Vagina (tissue), 2 donors: ENCODE results near the gene TLE2. TPM values are rescaled to one million over a fixed set of nuclear protein-coding genes. Genes with fewer than 3 reads are reported as not detected.

ENCODE experiments used
- DNase-seq, 2 donors: peaks; one replicate each; pipeline ENCODE4 v3.0.0-alpha.2; 2017; ENCODE audit errors: extremely low spot score in 2 of 2
- H3K27ac ChIP-seq: fragments of 200-600 bp; sonication (generic); one replicate; pipeline ENCODE4 v1.5.1; 2019
- H3K27me3 ChIP-seq: fragments of 200-600 bp; sonication (generic); one replicate; pipeline ENCODE4 v1.5.1; 2019
- H3K36me3 ChIP-seq, 2 donors: fragments of 200-600 bp; sonication (generic); one replicate each; pipeline ENCODE4 v1.5.1; 2017 to 2019
- H3K4me1 ChIP-seq: fragments of 200-600 bp; sonication (generic); one replicate; pipeline ENCODE4 v1.5.1; 2019
- H3K4me3 ChIP-seq, 2 donors: fragments of 200-600 bp; sonication (generic); 1 replicate in 1 of 2; 2 replicates in 1 of 2; pipeline ENCODE4 v1.5.1; 2016 to 2019
- H3K9me3 ChIP-seq: fragments of 200-600 bp; sonication (generic); one replicate; pipeline ENCODE4 v1.5.1; 2019
- POLR2A ChIP-seq, 2 donors: fragments of 450-650 bp; IDR thresholded peaks; one replicate each; pipeline ENCODE4 v1.6.1; 2017; ENCODE audit warnings: antibody characterized with exemption in 2 of 2, mild to moderate bottlenecking in 2 of 2, moderate library complexity in 2 of 2
- POLR2AphosphoS5 ChIP-seq, 2 donors: sonication (generic); formaldehyde crosslinking; IDR thresholded peaks; one replicate each; pipeline ENCODE4 v1.9.0; 2017; ENCODE audit warnings: antibody characterized with exemption in 2 of 2, mild to moderate bottlenecking in 2 of 2, low read depth in 1 of 2; ENCODE audit not compliant: insufficient read depth in 1 of 2
- intact Hi-C: fragments of 100-400 bp; cut with DNase I; formaldehyde crosslinking; loops from one replicate; pipeline ENCODE4 v1.15.1; 2023
- total RNA-seq: library from RNA; depleted of rRNA; stranded (reverse); fragments of >200 nt; gene quantifications from one replicate; pipeline ENCODE4 v1.2.3, GENCODE V29; 2016
- TF ChIP-seq, protein P1 (sequence below), 3 experiments: fragments of 450-650 bp in 2 of 3; fragments of 200-600 bp in 1 of 3; sonication (generic) in 1 of 3; IDR thresholded peaks; one replicate each; pipeline ENCODE4 v1.5.1; 2017 to 2019; ENCODE audit warnings: antibody characterized with exemption in 3 of 3, mild to moderate bottlenecking in 2 of 3, moderate library complexity in 2 of 3

The TLE2 gene
- total RNA-seq, 1 donor from 2014 or later: 28.2 TPM

DNA sequence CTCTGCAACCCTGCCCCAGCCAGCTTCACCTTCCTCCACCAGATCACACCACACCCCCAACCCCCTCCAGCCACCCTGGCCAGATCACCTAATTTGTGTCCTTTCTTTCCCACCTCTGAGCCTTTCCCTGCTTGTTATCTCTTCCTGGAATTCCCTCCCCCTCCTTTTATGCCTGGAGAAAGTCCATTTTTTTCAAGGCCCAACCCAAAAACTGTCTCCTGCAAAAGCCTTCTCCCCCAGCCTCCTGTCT, 5.3 kb upstream of the TLE2 start:
- Histone ChIP-seq H3K27me3 (no peaks in the 10 kb centered on the region), H3K9me3 (no peaks in the 10 kb centered on the region), H3K27ac (no peak overlapping the region), H3K4me1 (peaks cover 31% of the 10 kb centered on the region), H3K4me3 (no peak overlapping the region), H3K36me3 (no peaks in the 10 kb centered on the region)
- no peak for TF ChIP-seq POLR2AphosphoS5 (IDR thresholded peaks at IDR 0.05; ENCODE audit: insufficient read depth in 1 of 2, low read depth in 1 of 2)
- TF ChIP-seq POLR2A (IDR thresholded peaks at IDR 0.05): no peak
- TF ChIP-seq, protein P1, sequence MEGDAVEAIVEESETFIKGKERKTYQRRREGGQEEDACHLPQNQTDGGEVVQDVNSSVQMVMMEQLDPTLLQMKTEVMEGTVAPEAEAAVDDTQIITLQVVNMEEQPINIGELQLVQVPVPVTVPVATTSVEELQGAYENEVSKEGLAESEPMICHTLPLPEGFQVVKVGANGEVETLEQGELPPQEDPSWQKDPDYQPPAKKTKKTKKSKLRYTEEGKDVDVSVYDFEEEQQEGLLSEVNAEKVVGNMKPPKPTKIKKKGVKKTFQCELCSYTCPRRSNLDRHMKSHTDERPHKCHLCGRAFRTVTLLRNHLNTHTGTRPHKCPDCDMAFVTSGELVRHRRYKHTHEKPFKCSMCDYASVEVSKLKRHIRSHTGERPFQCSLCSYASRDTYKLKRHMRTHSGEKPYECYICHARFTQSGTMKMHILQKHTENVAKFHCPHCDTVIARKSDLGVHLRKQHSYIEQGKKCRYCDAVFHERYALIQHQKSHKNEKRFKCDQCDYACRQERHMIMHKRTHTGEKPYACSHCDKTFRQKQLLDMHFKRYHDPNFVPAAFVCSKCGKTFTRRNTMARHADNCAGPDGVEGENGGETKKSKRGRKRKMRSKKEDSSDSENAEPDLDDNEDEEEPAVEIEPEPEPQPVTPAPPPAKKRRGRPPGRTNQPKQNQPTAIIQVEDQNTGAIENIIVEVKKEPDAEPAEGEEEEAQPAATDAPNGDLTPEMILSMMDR (IDR thresholded peaks at IDR 0.05): no peak
- DNase-seq: no peak
- intact Hi-C loops: no loop called here

DNA sequence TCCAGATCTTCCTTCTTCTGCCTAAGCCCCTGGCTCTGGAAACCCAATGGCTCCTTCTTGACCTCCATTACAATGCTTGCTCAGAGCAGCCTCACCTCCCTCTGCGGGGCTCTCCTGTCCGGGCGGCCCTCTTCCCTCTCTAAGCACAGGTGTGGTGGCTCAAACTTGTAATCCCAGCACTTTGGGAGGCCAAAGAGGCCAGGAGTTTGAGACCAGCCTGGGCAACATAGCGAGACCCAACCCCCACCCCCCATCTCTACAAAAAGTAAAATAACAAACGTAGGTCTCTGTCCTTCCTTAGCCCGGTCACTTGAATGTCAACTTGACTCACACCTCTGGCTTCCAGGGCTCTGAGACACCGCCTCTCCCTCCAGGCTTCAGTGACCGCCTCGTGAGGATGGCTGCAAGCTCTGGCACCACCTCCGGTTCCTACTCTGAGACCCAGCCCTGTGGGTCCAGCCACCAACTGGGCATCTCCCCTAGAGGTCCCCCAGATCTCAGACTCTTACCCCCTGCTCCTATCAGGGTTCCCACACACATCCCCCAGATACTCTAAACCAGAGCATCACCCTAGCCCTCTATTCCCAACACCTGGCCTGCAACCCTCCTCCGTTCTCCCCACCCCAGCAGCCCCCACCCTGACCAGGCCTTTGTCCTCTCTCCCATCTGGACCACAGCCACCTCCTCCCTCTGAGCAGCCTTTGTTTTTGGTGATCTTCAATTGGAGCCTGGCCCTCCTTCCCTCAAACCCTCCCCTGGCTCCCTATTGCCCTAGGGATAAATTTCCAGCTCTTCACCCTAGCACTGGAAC, 4.7 kb upstream of the TLE2 start:
- H3K4me3 ChIP-seq: no peak overlapping the region
- TF ChIP-seq POLR2AphosphoS5 (IDR thresholded peaks at IDR 0.05; ENCODE audit: insufficient read depth in 1 of 2, low read depth in 1 of 2): no peak
- no peak for TF ChIP-seq POLR2A (IDR thresholded peaks at IDR 0.05)
- TF ChIP-seq, protein P1 (IDR thresholded peaks at IDR 0.05): no peak
- H3K27me3 ChIP-seq: no peaks in the 10 kb centered on the region
- no peaks in the 10 kb centered on the region for H3K36me3 ChIP-seq
- intact Hi-C loops: no loop called here
- no peaks in the 10 kb centered on the region for H3K9me3 ChIP-seq
- H3K27ac ChIP-seq: no peak overlapping the region
- H3K4me1 ChIP-seq: peaks cover 32% of the 10 kb centered on the region
- no peak for DNase-seq

DNA sequence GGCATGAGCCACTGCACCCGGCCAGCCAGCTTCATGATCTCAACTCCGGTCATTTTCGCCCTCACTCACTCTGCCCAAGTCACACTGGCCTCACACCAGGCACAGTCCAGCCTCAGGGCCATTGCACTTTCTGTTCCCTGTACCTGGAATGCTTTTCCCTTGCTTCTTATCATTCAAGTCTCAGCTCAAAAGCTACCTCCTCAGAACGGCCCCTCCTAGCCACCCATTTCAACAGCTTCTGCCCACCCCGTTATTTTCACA, 2.5 kb upstream of the TLE2 start:
- H3K36me3 ChIP-seq: no peaks in the 10 kb centered on the region
- intact Hi-C loops: no loop called here
- DNase-seq: no peak
- H3K27ac ChIP-seq: no peak overlapping the region
- TF ChIP-seq POLR2AphosphoS5 (IDR thresholded peaks at IDR 0.05; ENCODE audit: insufficient read depth in 1 of 2, low read depth in 1 of 2): no peak
- TF ChIP-seq, protein P1 (IDR thresholded peaks at IDR 0.05): no peak
- TF ChIP-seq POLR2A (IDR thresholded peaks at IDR 0.05): no peak
- H3K27me3 ChIP-seq: no peaks in the 10 kb centered on the region
- peaks cover 37% of the 10 kb centered on the region for H3K4me1 ChIP-seq
- H3K9me3 ChIP-seq: no peaks in the 10 kb centered on the region
- H3K4me3 ChIP-seq: no peak overlapping the region

DNA sequence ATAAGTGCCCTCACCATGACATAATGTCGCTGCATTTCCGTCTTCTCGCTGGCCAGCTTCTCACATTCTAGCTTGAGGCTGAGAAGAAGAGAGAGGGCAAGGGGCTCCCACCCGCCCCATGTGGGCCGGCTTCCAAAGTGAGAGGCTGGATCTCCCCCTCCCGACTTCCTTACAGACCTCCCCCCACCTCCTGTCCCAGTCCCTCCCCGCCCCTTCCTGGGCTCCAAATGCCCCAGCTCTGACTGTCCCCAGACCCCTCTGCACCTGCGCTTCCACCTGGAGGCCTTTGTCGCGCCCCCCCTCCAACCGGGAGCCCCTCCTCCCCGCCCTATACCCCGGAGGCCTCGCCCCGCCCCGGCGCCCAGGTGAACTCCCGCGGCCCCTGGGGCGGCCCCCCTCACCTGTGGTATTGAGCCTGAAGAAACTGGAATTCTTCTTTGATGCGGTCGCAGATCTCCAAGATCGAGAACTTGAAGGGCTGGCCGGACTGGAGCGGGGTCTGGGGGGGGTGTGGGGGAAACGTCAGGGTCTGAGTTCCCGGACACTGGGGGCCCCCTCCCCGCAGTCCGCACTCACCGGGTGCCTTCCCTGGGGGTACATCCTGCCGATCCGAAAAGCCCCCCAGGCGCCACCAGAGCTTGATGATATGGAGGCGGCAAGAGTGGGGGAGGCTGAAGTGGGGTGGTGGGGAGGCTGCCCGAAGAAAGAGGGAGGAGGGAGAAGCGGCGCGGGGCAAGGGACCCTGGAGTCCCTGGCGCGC, 595 bp downstream of the TLE2 start:
- TF ChIP-seq POLR2A (IDR thresholded peaks at IDR 0.05): no peak
- TF ChIP-seq, protein P1 (IDR thresholded peaks at IDR 0.05): no peak
- TF ChIP-seq POLR2AphosphoS5 (IDR thresholded peaks at IDR 0.05; ENCODE audit: insufficient read depth in 1 of 2, low read depth in 1 of 2): no peak
- peaks cover 19% of the 10 kb centered on the region for H3K4me1 ChIP-seq
- H3K27ac ChIP-seq: peak overlapping the region; percentile 55
- H3K27me3 ChIP-seq: no peaks in the 10 kb centered on the region
- no peaks in the 10 kb centered on the region for H3K9me3 ChIP-seq
- DNase-seq: no peak
- H3K4me3 ChIP-seq: peak overlapping the region; percentile 64 to 79
- H3K36me3 ChIP-seq: no peaks in the 10 kb centered on the region
- intact Hi-C loops: no loop called here

DNA sequence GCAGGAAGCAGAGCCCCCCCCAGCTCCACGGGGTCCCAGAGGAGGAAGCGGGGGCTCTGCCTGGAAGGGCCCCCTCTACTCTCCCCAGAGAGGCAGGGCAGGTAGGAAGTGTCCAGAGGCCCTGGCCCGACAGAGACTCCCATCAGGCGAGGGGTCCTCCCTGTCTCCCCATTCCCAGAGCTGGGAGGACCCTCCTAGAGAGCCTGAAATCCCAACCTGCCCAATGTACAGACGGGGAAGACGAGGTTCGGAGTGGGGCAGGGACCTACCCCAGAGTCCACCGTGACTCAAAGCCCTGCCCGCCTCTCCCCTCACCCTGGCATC, 1.1 kb downstream of the TLE2 start:
- no peaks in the 10 kb centered on the region for H3K36me3 ChIP-seq
- peak overlapping the region; percentile 55 for H3K27ac ChIP-seq
- intact Hi-C loops: no loop called here
- peaks cover 19% of the 10 kb centered on the region for H3K4me1 ChIP-seq
- TF ChIP-seq POLR2AphosphoS5 (IDR thresholded peaks at IDR 0.05; ENCODE audit: insufficient read depth in 1 of 2, low read depth in 1 of 2) (no peak), POLR2A (IDR thresholded peaks at IDR 0.05) (no peak)
- TF ChIP-seq, protein P1 (IDR thresholded peaks at IDR 0.05): no peak
- H3K9me3 ChIP-seq: no peaks in the 10 kb centered on the region
- no peak for DNase-seq
- no peaks in the 10 kb centered on the region for H3K27me3 ChIP-seq
- H3K4me3 ChIP-seq: peak overlapping the region; percentile 64 to 79
